A673 (cell line): ENCODE measurements around the gene NRXN3.

Experiments used
- EZH2 ChIP-seq: fragments of 200-600 bp; sonication (generic); IDR thresholded peaks from 2 replicates; pipeline ENCODE4 v1.6.1; 2017; ENCODE audit warnings: borderline replicate concordance, low read depth, mild to moderate bottlenecking, mixed read lengths, antibody characterized with exemption, low read length; ENCODE audit not compliant: poor library complexity, severe bottlenecking
- TF ChIP-seq, protein P1 (sequence below): fragments of 300-800, 200-600 bp; sonication (generic); conservative IDR thresholded peaks from 2 replicates; pipeline ENCODE4 v1.5.1; 2017; ENCODE audit warnings: low read depth, mild to moderate bottlenecking, antibody characterized with exemption, low read length, moderate library complexity, mixed read lengths

DNA sequence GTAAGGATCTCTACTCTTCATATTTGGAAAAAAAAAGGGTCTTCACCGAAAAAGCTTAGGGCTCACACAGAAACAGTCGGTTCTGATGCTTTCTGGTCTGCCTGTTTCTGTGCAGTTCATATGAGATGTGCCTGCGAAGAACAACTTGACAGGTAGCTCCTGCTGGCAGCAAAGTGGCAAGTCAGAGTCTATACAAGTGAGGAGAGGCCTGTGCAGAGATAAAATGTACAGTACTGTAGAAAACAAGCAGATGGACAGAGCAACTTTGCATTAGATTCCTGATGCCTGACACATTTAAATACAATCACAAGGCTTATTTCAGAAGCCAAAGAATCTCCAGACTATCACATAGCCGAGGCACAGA lies 1105.1 kb downstream of the NRXN3 start:
- TF ChIP-seq, protein P1, sequence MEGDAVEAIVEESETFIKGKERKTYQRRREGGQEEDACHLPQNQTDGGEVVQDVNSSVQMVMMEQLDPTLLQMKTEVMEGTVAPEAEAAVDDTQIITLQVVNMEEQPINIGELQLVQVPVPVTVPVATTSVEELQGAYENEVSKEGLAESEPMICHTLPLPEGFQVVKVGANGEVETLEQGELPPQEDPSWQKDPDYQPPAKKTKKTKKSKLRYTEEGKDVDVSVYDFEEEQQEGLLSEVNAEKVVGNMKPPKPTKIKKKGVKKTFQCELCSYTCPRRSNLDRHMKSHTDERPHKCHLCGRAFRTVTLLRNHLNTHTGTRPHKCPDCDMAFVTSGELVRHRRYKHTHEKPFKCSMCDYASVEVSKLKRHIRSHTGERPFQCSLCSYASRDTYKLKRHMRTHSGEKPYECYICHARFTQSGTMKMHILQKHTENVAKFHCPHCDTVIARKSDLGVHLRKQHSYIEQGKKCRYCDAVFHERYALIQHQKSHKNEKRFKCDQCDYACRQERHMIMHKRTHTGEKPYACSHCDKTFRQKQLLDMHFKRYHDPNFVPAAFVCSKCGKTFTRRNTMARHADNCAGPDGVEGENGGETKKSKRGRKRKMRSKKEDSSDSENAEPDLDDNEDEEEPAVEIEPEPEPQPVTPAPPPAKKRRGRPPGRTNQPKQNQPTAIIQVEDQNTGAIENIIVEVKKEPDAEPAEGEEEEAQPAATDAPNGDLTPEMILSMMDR, result no peak
- no peak for TF ChIP-seq EZH2
